ENCODE measurements around the gene NOL7. TPM values are rescaled to one million over a fixed set of nuclear protein-coding genes. Genes with fewer than 3 reads are reported as not detected.

Gene NOL7
- total RNA-seq, 2 experiments from 2014 or later, result 79.5 to 80.8 TPM

DNA sequence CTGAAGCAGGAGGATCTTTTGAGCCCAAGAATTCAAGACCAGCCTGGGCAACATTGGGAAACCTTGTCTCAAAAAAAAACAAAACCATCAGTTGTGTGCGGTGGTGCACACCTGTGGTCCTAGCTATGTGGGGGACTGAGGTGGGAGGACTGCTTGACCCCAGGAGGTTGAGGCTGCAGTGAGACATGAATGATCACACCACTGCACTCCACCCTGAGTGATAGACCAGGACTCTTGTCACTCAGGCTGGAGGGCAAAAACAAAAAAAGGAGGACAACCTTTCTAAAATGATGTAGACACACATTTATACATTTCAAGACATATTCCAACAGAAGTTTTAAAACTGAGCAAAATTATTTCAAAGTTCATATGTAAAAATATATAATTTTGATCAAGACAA is 45.1 kb downstream of the NOL7 start:
- H3K4me3 Mint-ChIP-seq, result no peak overlapping the region
- no peak for DNase-seq
- H3K4me1 Mint-ChIP-seq (ENCODE audit: low read depth), result peaks cover 64% of the 10 kb centered on the region
- intact Hi-C loops (cut with micrococcal nuclease), result loop anchor here (2.0 kb wide), 1 partner anchor 13 kb away; no protein-coding TSS in a partner anchor
- CTCF ChIA-PET, result interaction anchor here (0.9 kb wide), 1 partner anchor 31 kb away, joined by 3 read pairs; no protein-coding TSS in a partner anchor
- H3K9me3 Mint-ChIP-seq, result no peaks in the 10 kb centered on the region
- H3K36me3 Mint-ChIP-seq (ENCODE audit: low read depth), result peaks cover 7% of the 10 kb centered on the region
- H3K27ac Mint-ChIP-seq, result no peak overlapping the region
- H3K27me3 Mint-ChIP-seq (ENCODE audit: low read depth), result no peaks in the 10 kb centered on the region

- intact Hi-C loops (cut with micrococcal nuclease), result loop anchor here (1.0 to 2.0 kb wide), 2 partner anchors 8 to 14 kb away; no protein-coding TSS in a partner anchor
- Mint-ChIP-seq H3K4me1 (ENCODE audit: low read depth) (peaks cover 67% of the 10 kb centered on the region), H3K27ac (no peak overlapping the region), H3K4me3 (no peak overlapping the region), H3K27me3 (ENCODE audit: low read depth) (no peaks in the 10 kb centered on the region), H3K36me3 (ENCODE audit: low read depth) (peaks cover 3% of the 10 kb centered on the region), H3K9me3 (no peaks in the 10 kb centered on the region)
- no peak for DNase-seq
- CTCF ChIA-PET, result interaction anchor here (0.9 to 1.1 kb wide), 2 partner anchors 8 to 30 kb away, joined by 3 read pairs; no protein-coding TSS in a partner anchor
Observed at GRCh38 chr6:13660893-13661292, 45.8 kb downstream of the NOL7 start.

GRCh38 chr6:13661647-13662046 is 46.5 kb downstream of the NOL7 start:
- CTCF ChIA-PET, result interaction anchor here (1.1 kb wide), 1 partner anchor 9 kb away, joined by 3 read pairs; no protein-coding TSS in a partner anchor
- Mint-ChIP-seq H3K36me3 (ENCODE audit: low read depth) (peaks cover 5% of the 10 kb centered on the region), H3K4me1 (ENCODE audit: low read depth) (peaks cover 70% of the 10 kb centered on the region), H3K27me3 (ENCODE audit: low read depth) (no peaks in the 10 kb centered on the region), H3K9me3 (no peaks in the 10 kb centered on the region), H3K27ac (no peak overlapping the region), H3K4me3 (no peak overlapping the region)
- DNase-seq, result no peak
- intact Hi-C loops (cut with micrococcal nuclease), result loop anchor here (1.0 to 2.0 kb wide), 2 partner anchors 8 to 15 kb away; no protein-coding TSS in a partner anchor

DNA sequence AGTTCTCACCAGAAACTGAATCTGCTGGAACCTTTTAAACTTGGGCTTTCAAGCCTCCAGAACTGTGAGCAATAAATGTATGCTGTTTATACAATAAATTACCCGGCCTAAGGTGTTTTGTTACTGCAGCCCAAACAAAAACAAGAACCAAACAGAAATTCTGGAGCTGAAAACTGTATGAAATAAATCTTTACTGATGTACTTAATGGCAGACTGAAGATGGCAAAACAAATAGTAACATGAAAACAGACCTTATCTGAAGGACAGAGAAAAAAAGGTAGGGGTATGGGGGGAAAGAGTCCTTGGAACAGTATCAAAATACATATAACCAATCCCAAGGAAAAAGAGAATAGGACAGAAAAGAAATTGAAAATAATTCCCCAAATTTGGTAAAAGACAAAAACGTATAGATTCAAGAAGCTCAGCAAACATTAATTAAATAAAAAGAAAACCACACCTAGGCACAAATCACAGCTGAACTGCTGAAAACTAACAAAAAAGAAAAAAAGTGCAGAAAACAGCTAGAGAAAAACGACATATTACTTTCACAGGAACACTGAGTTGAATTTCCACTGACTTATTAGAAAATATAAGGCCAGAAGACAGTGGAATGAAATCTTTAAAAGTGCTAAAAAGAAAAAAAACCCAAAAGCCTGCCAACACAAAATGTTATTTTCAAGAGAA is 47.7 kb downstream of the NOL7 start:
- no peaks in the 10 kb centered on the region for H3K9me3 Mint-ChIP-seq
- H3K4me1 Mint-ChIP-seq (ENCODE audit: low read depth), result peaks cover 75% of the 10 kb centered on the region
- intact Hi-C loops (cut with micrococcal nuclease), result no loop called here
- no peak for DNase-seq
- peaks cover 7% of the 10 kb centered on the region for H3K36me3 Mint-ChIP-seq (ENCODE audit: low read depth)
- H3K27me3 Mint-ChIP-seq (ENCODE audit: low read depth), result no peaks in the 10 kb centered on the region
- H3K4me3 Mint-ChIP-seq, result no peak overlapping the region
- no peak overlapping the region for H3K27ac Mint-ChIP-seq
- CTCF ChIA-PET, result interaction anchor here (0.9 kb wide), 1 partner anchor 43 kb away, joined by 3 read pairs; no protein-coding TSS in a partner anchor

DNA sequence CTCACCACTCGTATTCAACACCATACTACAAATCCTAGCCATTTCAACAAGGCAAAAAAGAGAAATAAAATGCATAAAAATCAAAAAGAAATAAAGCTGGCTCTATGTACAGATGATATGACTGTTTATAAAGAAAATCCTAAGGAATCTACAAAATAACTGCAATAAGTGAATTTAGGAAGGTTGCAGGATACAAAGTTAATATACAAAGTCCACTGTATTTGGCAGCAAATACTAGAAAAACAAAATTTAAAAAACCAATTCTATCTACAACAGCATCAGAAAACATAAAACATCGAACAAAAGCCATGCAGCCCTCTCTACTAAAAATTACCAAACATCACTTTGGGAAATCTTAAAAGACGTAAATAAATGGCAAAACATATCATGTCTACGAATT is 48.9 kb downstream of the NOL7 start:
- Mint-ChIP-seq H3K4me3 (no peak overlapping the region), H3K27ac (no peak overlapping the region), H3K4me1 (ENCODE audit: low read depth) (peaks cover 84% of the 10 kb centered on the region), H3K9me3 (no peaks in the 10 kb centered on the region), H3K36me3 (ENCODE audit: low read depth) (peaks cover 7% of the 10 kb centered on the region), H3K27me3 (ENCODE audit: low read depth) (no peaks in the 10 kb centered on the region)
- CTCF ChIA-PET, result interaction anchor here (0.8 to 1.2 kb wide), 2 partner anchors 39 to 99 kb away, joined by 3 read pairs; no protein-coding TSS in a partner anchor
- intact Hi-C loops (cut with micrococcal nuclease), result no loop called here
- DNase-seq, result no peak

GRCh38 chr6:13664703-13665352 is 49.7 kb downstream of the NOL7 start:
- CTCF ChIA-PET, result interaction anchor here (0.8 to 1.2 kb wide), 2 partner anchors 40 to 98 kb away, joined by 3 read pairs; no protein-coding TSS in a partner anchor
- H3K9me3 Mint-ChIP-seq, result no peaks in the 10 kb centered on the region
- intact Hi-C loops (cut with micrococcal nuclease), result loop anchor here (5.0 kb wide), 2 partner anchors 38 to 42 kb away; no protein-coding TSS in a partner anchor
- peaks cover 7% of the 10 kb centered on the region for H3K36me3 Mint-ChIP-seq (ENCODE audit: low read depth)
- no peaks in the 10 kb centered on the region for H3K27me3 Mint-ChIP-seq (ENCODE audit: low read depth)
- DNase-seq, result no peak
- no peak overlapping the region for H3K27ac Mint-ChIP-seq
- H3K4me3 Mint-ChIP-seq, result no peak overlapping the region
- H3K4me1 Mint-ChIP-seq (ENCODE audit: low read depth), result peaks cover 92% of the 10 kb centered on the region

- Mint-ChIP-seq H3K4me3 (no peak overlapping the region), H3K27me3 (ENCODE audit: low read depth) (no peaks in the 10 kb centered on the region), H3K27ac (peak overlapping the region; percentile 70), H3K36me3 (ENCODE audit: low read depth) (peaks cover 10% of the 10 kb centered on the region), H3K9me3 (peaks cover 2% of the 10 kb centered on the region), H3K4me1 (ENCODE audit: low read depth) (peaks cover 90% of the 10 kb centered on the region)
- intact Hi-C loops (cut with micrococcal nuclease), result loop anchor here (2.0 to 5.0 kb wide), 3 partner anchors 14 to 41 kb away; no protein-coding TSS in a partner anchor
- DNase-seq, result peak; percentile 42
- CTCF ChIA-PET, result interaction anchor here (0.6 kb wide), 1 partner anchor 147 kb away, joined by 3 read pairs; no protein-coding TSS in a partner anchor
Observed at GRCh38 chr6:13666194-13667105, 51.3 kb downstream of the NOL7 start.

GRCh38 chr6:13667655-13668054 is 52.5 kb downstream of the NOL7 start:
- Mint-ChIP-seq H3K4me1 (ENCODE audit: low read depth) (peaks cover 90% of the 10 kb centered on the region), H3K27me3 (ENCODE audit: low read depth) (no peaks in the 10 kb centered on the region), H3K9me3 (peaks cover 2% of the 10 kb centered on the region), H3K4me3 (no peak overlapping the region), H3K27ac (peak overlapping the region; percentile 39), H3K36me3 (ENCODE audit: low read depth) (peaks cover 10% of the 10 kb centered on the region)
- CTCF ChIA-PET, result no interaction called here
- intact Hi-C loops (cut with micrococcal nuclease), result loop anchor here (1.0 to 5.0 kb wide), 5 partner anchors 13 to 40 kb away; no protein-coding TSS in a partner anchor
- DNase-seq, result no peak

- no peaks in the 10 kb centered on the region for H3K27me3 Mint-ChIP-seq (ENCODE audit: low read depth)
- peak overlapping the region; percentile 5 for H3K4me3 Mint-ChIP-seq
- peaks cover 11% of the 10 kb centered on the region for H3K36me3 Mint-ChIP-seq (ENCODE audit: low read depth)
- H3K4me1 Mint-ChIP-seq (ENCODE audit: low read depth), result peaks cover 90% of the 10 kb centered on the region
- intact Hi-C loops (cut with micrococcal nuclease), result loop anchor here (1.0 to 5.0 kb wide), 4 partner anchors 20 to 41 kb away; no protein-coding TSS in a partner anchor
- peak overlapping the region; percentile 86 for H3K27ac Mint-ChIP-seq
- H3K9me3 Mint-ChIP-seq, result peaks cover 2% of the 10 kb centered on the region
- CTCF ChIA-PET, result no interaction called here
- DNase-seq, result no peak
Observed at GRCh38 chr6:13668291-13668928, 53.3 kb downstream of the NOL7 start.

GRCh38 chr6:13669476-13669875 is 54.3 kb downstream of the NOL7 start:
- Mint-ChIP-seq H3K9me3 (peaks cover 2% of the 10 kb centered on the region), H3K27me3 (ENCODE audit: low read depth) (no peaks in the 10 kb centered on the region), H3K4me1 (ENCODE audit: low read depth) (peaks cover 87% of the 10 kb centered on the region), H3K4me3 (no peak overlapping the region), H3K27ac (peak overlapping the region; percentile 51), H3K36me3 (ENCODE audit: low read depth) (peaks cover 13% of the 10 kb centered on the region)
- CTCF ChIA-PET, result interaction anchor here (0.8 to 1.0 kb wide), 2 partner anchors 17 to 53 kb away, joined by 4 read pairs; no protein-coding TSS in a partner anchor
- intact Hi-C loops (cut with micrococcal nuclease), result loop anchor here (5.0 kb wide), 2 partner anchors 38 to 42 kb away; no protein-coding TSS in a partner anchor
- no peak for DNase-seq

Measured in activated naive CD4-positive, alpha-beta T cell treated with anti-CD3 and anti-CD28 coated beads for 36 hours (primary cell).